WTC11 (cell line): ENCODE results near the gene THRA.

ENCODE experiments used
- CBFB ChIP-seq: sonication (generic); formaldehyde crosslinking; IDR thresholded peaks from 2 replicates; pipeline ENCODE4 v1.8.1; 2022; ENCODE audit warnings: mild to moderate bottlenecking, low read depth, missing genetic modification reagents
- CREM ChIP-seq: sonication (generic); formaldehyde crosslinking; IDR thresholded peaks from 2 replicates; pipeline ENCODE4 v1.8.1; 2022; ENCODE audit warnings: mild to moderate bottlenecking, missing genetic modification reagents, moderate library complexity
- NFE2L1 ChIP-seq: sonication (generic); formaldehyde crosslinking; IDR thresholded peaks from 2 replicates; pipeline ENCODE4 v1.8.1; 2023; ENCODE audit warnings: missing genetic modification reagents
- NFYB ChIP-seq: sonication (generic); formaldehyde crosslinking; conservative IDR thresholded peaks from 2 replicates; pipeline ENCODE4 v1.8.0; 2022; ENCODE audit warnings: low read depth, missing genetic modification reagents
- RELA ChIP-seq: sonication (generic); formaldehyde crosslinking; IDR thresholded peaks from 2 replicates; pipeline ENCODE4 v1.8.1; 2022; ENCODE audit warnings: missing genetic modification reagents, mild to moderate bottlenecking, borderline replicate concordance
- SP1 ChIP-seq: sonication (generic); formaldehyde crosslinking; conservative IDR thresholded peaks from 2 replicates; pipeline ENCODE4 v1.8.1; 2022; ENCODE audit warnings: missing genetic modification reagents
- ZNF396 ChIP-seq: fragments of 250-450 bp; sonication (Bioruptor Pico); IDR thresholded peaks from 2 replicates; pipeline ENCODE4 v1.8.0; 2021; ENCODE audit warnings: mild to moderate bottlenecking, moderate library complexity, borderline replicate concordance
- TF ChIP-seq, protein P1 (sequence below): fragments of 200-600 bp; IDR thresholded peaks from 2 replicates; pipeline ENCODE4 v1.8.0; 2022; ENCODE audit warnings: antibody characterized with exemption
- TF ChIP-seq, protein P2 (sequence below): sonication (generic); formaldehyde crosslinking; IDR thresholded peaks from 2 replicates; pipeline ENCODE4 v1.8.0; 2022; ENCODE audit warnings: mild to moderate bottlenecking, missing genetic modification reagents
- TF ChIP-seq, protein P3 (sequence below): sonication (generic); formaldehyde crosslinking; IDR thresholded peaks from 2 replicates; pipeline ENCODE4 v1.8.0; 2022; ENCODE audit warnings: mild to moderate bottlenecking, missing genetic modification reagents
- TF ChIP-seq, protein P4 (sequence below): sonication (generic); formaldehyde crosslinking; conservative IDR thresholded peaks from 2 replicates; pipeline ENCODE4 v1.8.1; 2022; ENCODE audit warnings: mild to moderate bottlenecking, missing genetic modification reagents

GRCh38 chr17:40032322-40033320, 30.1 kb upstream of the THRA start:
- TF ChIP-seq, protein P1, sequence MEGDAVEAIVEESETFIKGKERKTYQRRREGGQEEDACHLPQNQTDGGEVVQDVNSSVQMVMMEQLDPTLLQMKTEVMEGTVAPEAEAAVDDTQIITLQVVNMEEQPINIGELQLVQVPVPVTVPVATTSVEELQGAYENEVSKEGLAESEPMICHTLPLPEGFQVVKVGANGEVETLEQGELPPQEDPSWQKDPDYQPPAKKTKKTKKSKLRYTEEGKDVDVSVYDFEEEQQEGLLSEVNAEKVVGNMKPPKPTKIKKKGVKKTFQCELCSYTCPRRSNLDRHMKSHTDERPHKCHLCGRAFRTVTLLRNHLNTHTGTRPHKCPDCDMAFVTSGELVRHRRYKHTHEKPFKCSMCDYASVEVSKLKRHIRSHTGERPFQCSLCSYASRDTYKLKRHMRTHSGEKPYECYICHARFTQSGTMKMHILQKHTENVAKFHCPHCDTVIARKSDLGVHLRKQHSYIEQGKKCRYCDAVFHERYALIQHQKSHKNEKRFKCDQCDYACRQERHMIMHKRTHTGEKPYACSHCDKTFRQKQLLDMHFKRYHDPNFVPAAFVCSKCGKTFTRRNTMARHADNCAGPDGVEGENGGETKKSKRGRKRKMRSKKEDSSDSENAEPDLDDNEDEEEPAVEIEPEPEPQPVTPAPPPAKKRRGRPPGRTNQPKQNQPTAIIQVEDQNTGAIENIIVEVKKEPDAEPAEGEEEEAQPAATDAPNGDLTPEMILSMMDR, result no peak
- no peak for TF ChIP-seq CBFB
- no peak for TF ChIP-seq SP1 (CRISPR knock-in tag)
- TF ChIP-seq, protein P2, sequence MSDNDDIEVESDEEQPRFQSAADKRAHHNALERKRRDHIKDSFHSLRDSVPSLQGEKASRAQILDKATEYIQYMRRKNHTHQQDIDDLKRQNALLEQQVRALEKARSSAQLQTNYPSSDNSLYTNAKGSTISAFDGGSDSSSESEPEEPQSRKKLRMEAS (CRISPR knock-in tag), result no peak
- TF ChIP-seq ZNF396 (CRISPR knock-in tag), result no peak
- no peak for TF ChIP-seq RELA (CRISPR knock-in tag)
- TF ChIP-seq NFE2L1, result no peak
- TF ChIP-seq NFYB (CRISPR knock-in tag), result no peak
- TF ChIP-seq, protein P3, sequence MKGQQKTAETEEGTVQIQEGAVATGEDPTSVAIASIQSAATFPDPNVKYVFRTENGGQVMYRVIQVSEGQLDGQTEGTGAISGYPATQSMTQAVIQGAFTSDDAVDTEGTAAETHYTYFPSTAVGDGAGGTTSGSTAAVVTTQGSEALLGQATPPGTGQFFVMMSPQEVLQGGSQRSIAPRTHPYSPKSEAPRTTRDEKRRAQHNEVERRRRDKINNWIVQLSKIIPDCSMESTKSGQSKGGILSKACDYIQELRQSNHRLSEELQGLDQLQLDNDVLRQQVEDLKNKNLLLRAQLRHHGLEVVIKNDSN (CRISPR knock-in tag), result no peak
- TF ChIP-seq, protein P4, sequence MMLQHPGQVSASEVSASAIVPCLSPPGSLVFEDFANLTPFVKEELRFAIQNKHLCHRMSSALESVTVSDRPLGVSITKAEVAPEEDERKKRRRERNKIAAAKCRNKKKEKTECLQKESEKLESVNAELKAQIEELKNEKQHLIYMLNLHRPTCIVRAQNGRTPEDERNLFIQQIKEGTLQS (CRISPR knock-in tag), result no peak
- no peak for TF ChIP-seq CREM
